Body of pancreas (tissue), 4 donors: ENCODE measurements around the gene ANKRD39.

ENCODE experiments used
- CTCF ChIP-seq, 7 experiments: fragments of 450-650 bp in 4 of 7; fragments of 200-600 bp in 3 of 7; sonication (generic) in 3 of 7; IDR thresholded peaks; one replicate each; pipeline ENCODE4 v1.5.1; 2016 to 2019; ENCODE audit warnings: antibody characterized with exemption in 7 of 7
- POLR2A ChIP-seq, 3 donors: fragments of 450-650 bp; IDR thresholded peaks; one replicate each; pipeline ENCODE4 v1.6.1; 2016; ENCODE audit warnings: antibody characterized with exemption in 3 of 3, mild to moderate bottlenecking in 2 of 3

DNA sequence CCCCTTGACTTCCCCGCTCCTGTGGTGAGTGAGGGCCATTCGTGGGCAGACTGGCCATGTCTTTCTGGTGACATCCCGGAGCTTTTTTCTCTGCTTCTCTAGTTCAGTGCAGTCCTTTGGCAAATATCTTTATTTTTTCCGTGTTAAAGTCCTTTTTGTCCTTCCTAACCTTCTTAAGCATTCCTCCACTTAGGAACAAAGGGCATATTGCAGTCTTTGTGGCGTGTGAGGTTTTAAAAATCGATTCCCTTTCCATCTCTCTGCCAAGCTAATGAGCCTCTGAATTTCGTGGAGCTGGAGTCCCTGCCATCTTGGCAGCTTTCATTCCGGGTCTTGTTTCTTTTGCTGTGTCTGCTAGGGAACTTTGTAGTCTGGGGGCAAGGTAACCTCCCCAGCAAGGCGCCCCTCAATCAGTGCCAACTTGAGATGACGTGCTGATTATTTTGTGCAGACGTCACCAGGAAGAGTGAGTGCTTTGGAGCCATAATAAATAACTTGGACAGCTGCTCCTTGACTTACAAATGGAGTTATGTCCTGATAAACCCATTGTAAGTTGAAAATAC lies 36.6 kb downstream of the ANKRD39 start:
- TF ChIP-seq POLR2A (IDR thresholded peaks at IDR 0.05) (no peak), CTCF (IDR thresholded peaks at IDR 0.05) (no peak)
